GM12878 (cell line): ENCODE data around the gene PDCD6IP. TPM values are rescaled to one million over a fixed set of nuclear protein-coding genes. Genes with fewer than 3 reads are reported as not detected.

Source experiments
- ATAC-seq: fragments of 200-7000 bp; cut with Tn5 transposase; 3 replicates; pipeline ENCODE4 v1.9.1; 2020; ENCODE audit warnings: mild to moderate bottlenecking, moderate library complexity
- BruUV-seq: library from RNA; stranded (reverse); fragments of 400-500 nt; replicated peaks from 2 replicates; lab custom pipeline; 2021; lab: Mats Ljungman, UMichigan
- CTCF ChIA-PET: fragments of 300-600 bp; sonication (Branson Sonifier 250); formaldehyde crosslinking; extraction: SDS; loops from one replicate; lab custom pipeline; 2021; ENCODE audit warnings: inconsistent platforms; lab: Yijun Ruan, JAX
- POLR2A ChIA-PET: fragments of 350-600 bp; formaldehyde crosslinking; extraction: SDS; loops from one replicate; lab custom pipeline; 2021; ENCODE audit warnings: inconsistent platforms; lab: Charles Lee
- RAD21 ChIA-PET: fragments of 300-600 bp; sonication (Branson Sonifier 250); formaldehyde crosslinking; loops from one replicate; lab custom pipeline; 2023; ENCODE audit warnings: antibody characterized with exemption; ENCODE audit not compliant: unreplicated experiment; lab: Charles Lee
- SMC1A ChIA-PET: fragments of 300-600 bp; sonication (Branson Sonifier 250); formaldehyde crosslinking; loops from one replicate; lab custom pipeline; 2023; ENCODE audit not compliant: unreplicated experiment, uncharacterized antibody; lab: Charles Lee
- DNase-seq: peaks from one replicate; pipeline ENCODE4 v3.0.0-alpha.2; 2011; ENCODE audit warnings: low read depth, low spot score
- FAIRE-seq: peaks from 3 replicates; lab custom pipeline; 2011; peaks lifted over from hg19 to GRCh38; lab: Jason Lieb, UNC
- H2AFZ ChIP-seq: 2 replicates; pipeline ENCODE4 v1.6.0; 2011; ENCODE audit warnings: low read depth, low read length, control low read depth; ENCODE audit not compliant: control insufficient read depth
- H3K27ac ChIP-seq: 2 replicates; pipeline ENCODE4 v1.5.1; 2011; ENCODE audit warnings: control low read depth; ENCODE audit not compliant: control insufficient read depth, insufficient read depth
- H3K27me3 ChIP-seq, 2 experiments: replicated peaks in 1 of 2; 2 replicates each; pipeline versions ENCODE4 v1.6.0 to v1.6.1; 2011; ENCODE audit warnings: low read length in 1 of 2; ENCODE audit not compliant: control insufficient read depth in 2 of 2, insufficient read depth in 2 of 2
- H3K36me3 ChIP-seq, 2 experiments: 2 replicates each; pipeline ENCODE4 v1.5.1; 2011; ENCODE audit warnings: low read length in 1 of 2; ENCODE audit not compliant: control insufficient read depth in 2 of 2, insufficient read depth in 2 of 2
- H3K4me1 ChIP-seq: 2 replicates; pipeline ENCODE4 v1.6.1; 2011; ENCODE audit warnings: mild to moderate bottlenecking, low read length, moderate library complexity, mixed read lengths; ENCODE audit not compliant: control insufficient read depth, insufficient read depth
- H3K4me2 ChIP-seq: 2 replicates; pipeline ENCODE4 v1.6.0; 2011; ENCODE audit warnings: control low read depth; ENCODE audit not compliant: control insufficient read depth, insufficient read depth
- H3K4me3 ChIP-seq: fragments of 200-600 bp; sonication (generic); 2 replicates; pipeline ENCODE4 v1.5.1; 2016
- H3K79me2 ChIP-seq: 2 replicates; pipeline ENCODE4 v1.6.0; 2011; ENCODE audit warnings: low read length; ENCODE audit not compliant: control insufficient read depth, insufficient read depth
- H3K9ac ChIP-seq: 2 replicates; pipeline ENCODE4 v1.8.0; 2011; ENCODE audit warnings: low read length, control low read depth, mixed read lengths; ENCODE audit not compliant: control insufficient read depth, insufficient read depth
- H3K9me3 ChIP-seq: replicated peaks from 3 replicates; pipeline ENCODE4 v1.5.1; 2011; ENCODE audit warnings: mild to moderate bottlenecking, low read length; ENCODE audit not compliant: control insufficient read depth, insufficient read depth
- H4K20me1 ChIP-seq: 2 replicates; pipeline ENCODE4 v1.6.0; 2011; ENCODE audit not compliant: control insufficient read depth, insufficient read depth
- CHD2 ChIP-seq: IDR thresholded peaks from 2 replicates; pipeline ENCODE4 v1.6.1; 2011; ENCODE audit warnings: low read depth, low read length, improper control_type of control experiment, borderline replicate concordance
- DPF2 ChIP-seq: fragments of 450-650 bp; IDR thresholded peaks from 2 replicates; pipeline ENCODE4 v1.6.1; 2017; ENCODE audit warnings: mild to moderate bottlenecking
- FOXK2 ChIP-seq: fragments of 450-650 bp; IDR thresholded peaks from 2 replicates; pipeline ENCODE4 v1.6.1; 2017; ENCODE audit warnings: mild to moderate bottlenecking, moderate library complexity
- IKZF2 ChIP-seq, 2 experiments: fragments of 450-650 bp; IDR thresholded peaks; 2 replicates each; pipeline ENCODE4 v1.6.1; 2017; ENCODE audit warnings: mild to moderate bottlenecking in 2 of 2, moderate library complexity in 2 of 2
- PAX5 ChIP-seq: IDR thresholded peaks from 2 replicates; pipeline ENCODE4 v1.6.1; 2011; ENCODE audit warnings: low read depth, low read length, borderline replicate concordance
- ZSCAN29 ChIP-seq: fragments of 450-650 bp; IDR thresholded peaks from 2 replicates; pipeline ENCODE4 v1.6.1; 2017; ENCODE audit warnings: mild to moderate bottlenecking, moderate library complexity
- WGBS: methylation state at CpG from one replicate; pipeline ENCODE4 v1.1.6; 2016; ENCODE audit warnings: low lambda C conversion rate; ENCODE audit not compliant: insufficient replicate concordance, insufficient coverage; ENCODE audit errors: missing lambda C conversion rate; 5-methylcytosine and 5-hydroxymethylcytosine counted together
- in situ Hi-C: fragments of 300-500 bp; cut with MboI; formaldehyde crosslinking; loops from 9 replicates; pipeline ENCODE4 v1.14.3; 2018; ENCODE audit warnings: mixed read lengths
- intact Hi-C: fragments of 100-400 bp; cut with micrococcal nuclease; formaldehyde crosslinking; loops from one replicate; pipeline ENCODE4 v1.14.2; 2022; ENCODE audit not compliant: unreplicated experiment
- polyA plus RNA-seq, 11 experiments: library from polyadenylated mRNA; depleted of rRNA in 4 of 11; unstranded in 6 of 11; stranded (reverse) in 5 of 11; fragments of >200 nt; fragmentation: Nextera tagmentation in 4 of 11; fragmentation: Illumina TruSeq in 1 of 11; extraction: Ambion mirVana in 4 of 11; extraction: Trizol in 1 of 11; gene quantifications; 1 replicate in 1 of 11; 2 replicates in 10 of 11; pipeline versions ENCODE4 v1.2.1 to v1.2.3, GENCODE V29; 2011 to 2016; ENCODE audit warnings: inconsistent platforms in 2 of 11, missing spikeins in 2 of 11, low read depth in 1 of 11
- total RNA-seq, 4 experiments: library from RNA; depleted of rRNA in 3 of 4; stranded (reverse); fragments of >200 nt in 3 of 4; fragmentation: Illumina TruSeq in 1 of 4; extraction: Trizol in 1 of 4; gene quantifications; 2 replicates each; pipeline versions ENCODE4 v1.2.1 to v1.2.3, GENCODE V29; 2013 to 2021

Gene PDCD6IP
- total and polyA plus RNA-seq, 10 of the 15 experiments (the other 5 are each of a cell fraction or from before 2014, with no cell fraction given) = 16.0 to 169 (median 81.2) TPM

- H3K36me3 ChIP-seq = peaks cover 0 to 4% of the 10 kb centered on the region in 2 experiments; a peak in 1 of 4 replicates
- no peaks in the 10 kb centered on the region for H3K27me3 ChIP-seq
- no peaks in the 10 kb centered on the region; the same call in 1 of the 3 replicates for H3K9me3 ChIP-seq
- H3K79me2 ChIP-seq = peaks cover 40% of the 10 kb centered on the region
- peak overlapping the region; percentile 96 for H3K4me3 ChIP-seq
- peak overlapping the region; percentile 100 for H2AFZ ChIP-seq
- H4K20me1 ChIP-seq = no peaks in the 10 kb centered on the region
- 8% methylated on average over 9 of the region's 9 CpGs for WGBS
- DNase-seq = no peak
- CTCF ChIA-PET = interaction anchor here (1.0 to 6.4 kb wide), 9 partner anchors 12 to 666 kb away, joined by 3 to 43 read pairs (median 5); no protein-coding TSS in a partner anchor
- TF ChIP-seq ZSCAN29 (no peak), IKZF2 (IDR thresholded peaks at IDR 0.05) (0 out of 4 replicates have a peak, but pooled peaks of 1 of the 2 experiments have one; percentile 11), DPF2 (no peak)
- POLR2A ChIA-PET = interaction anchor here (0.7 to 1.5 kb wide), 4 partner anchors 23 to 354 kb away, joined by 3 to 6 read pairs (median 3); no protein-coding TSS in a partner anchor
- no TSS peak for BruUV-seq
- H3K9ac ChIP-seq = peak overlapping the region; percentile 86
- peak; percentile 58 for ATAC-seq
- intact Hi-C loops = loop anchor here (10.0 kb wide), 1 partner anchor 363 kb away; no protein-coding TSS in a partner anchor
- RAD21 ChIA-PET = interaction anchor here (1.1 to 3.8 kb wide), 4 partner anchors 11 to 357 kb away, joined by 3 to 16 read pairs (median 7); partner anchors contain the start of gene UBP1
- SMC1A ChIA-PET = interaction anchor here (0.6 to 2.8 kb wide), 7 partner anchors 9 to 317 kb away, joined by 3 to 20 read pairs (median 4); no protein-coding TSS in a partner anchor
- no peaks in the 10 kb centered on the region for H3K4me1 ChIP-seq
- H3K27ac ChIP-seq = peak overlapping the region; percentile 83; the same call in 1 of the 2 replicates
- FAIRE-seq = no peak
- in situ Hi-C loops = no loop called here
- peak overlapping the region; percentile 96 for H3K4me2 ChIP-seq
Measured at GRCh38 chr3:33798113-33798417, 365 bp upstream of the PDCD6IP start.

GRCh38 chr3:33799202-33799551, 747 bp downstream of the PDCD6IP start:
- ChIA-PET POLR2A (interaction anchor here (0.5 to 1.3 kb wide), 4 partner anchors 14 to 703 kb away, joined by 4 to 7 read pairs (median 5); partner anchors contain the start of gene UBP1), SMC1A (interaction anchor here (0.9 to 2.8 kb wide), 6 partner anchors 12 to 686 kb away, joined by 3 to 20 read pairs (median 3); no protein-coding TSS in a partner anchor), CTCF (interaction anchor here (0.7 to 6.4 kb wide), 10 partner anchors 9 to 162 kb away, joined by 3 to 43 read pairs (median 4); no protein-coding TSS in a partner anchor), RAD21 (interaction anchor here (0.5 to 3.8 kb wide), 10 partner anchors 10 to 367 kb away, joined by 3 to 16 read pairs (median 4); partner anchors contain the start of gene UBP1)
- Histone ChIP-seq H3K27me3 (no peaks in the 10 kb centered on the region), H3K36me3 (peaks cover 0 to 4% of the 10 kb centered on the region in 2 experiments; a peak in 1 of 4 replicates), H2AFZ (peak overlapping the region; percentile 100; the same call in 1 of the 2 replicates), H3K9ac (peak overlapping the region; percentile 86), H4K20me1 (no peaks in the 10 kb centered on the region), H3K4me1 (no peaks in the 10 kb centered on the region), H3K4me2 (peak overlapping the region; percentile 66), H3K9me3 (peaks cover 3% of the 10 kb centered on the region; the same call in 2 of the 3 replicates), H3K4me3 (peak overlapping the region; percentile 96), H3K27ac (no peak overlapping the region; the same call in 1 of the 2 replicates), H3K79me2 (peaks cover 50% of the 10 kb centered on the region)
- ATAC-seq (no peak), FAIRE-seq (no peak), DNase-seq (no peak)
- in situ Hi-C loops = no loop called here
- intact Hi-C loops = loop anchor here (10.0 kb wide), 1 partner anchor 364 kb away; no protein-coding TSS in a partner anchor
- WGBS = 2% methylated on average over 3 of the region's 3 CpGs
- TF ChIP-seq PAX5 = no peak
- TF ChIP-seq FOXK2 = no peak
- no peak for TF ChIP-seq CHD2
- no TSS peak for BruUV-seq
